ENCODE measurements around the gene UGT1A10.
A peak's percentile ranks its signal among the peaks of the same experiment; 100 is the strongest.
"Not testable (repeated sequence)": the region's sequence is repeated elsewhere in the genome, so short reads cannot be mapped to it uniquely, and the experiment has no call there.

Gene UGT1A10

GRCh38 chr2:233636306-233636705 lies at the start of gene UGT1A10:
UGT1A10 (plus strand) TSS chr2:233636448; CDS start chr2:233636523, 75 bp downstream.
- not testable (repeated sequence) for FAIRE-seq; DNase-seq (ENCODE audit: insufficient read length, low spot score)

- FAIRE-seq (peak; percentile 80), DNase-seq (ENCODE audit: insufficient read length, low spot score) (no peak)
- no peak for TF ChIP-seq CTCF (IDR thresholded peaks at IDR 0.05; ENCODE audit: insufficient read depth, missing control alignments)
Measured at GRCh38 chr2:233588400-233588799, 47.8 kb upstream of the UGT1A10 start.

- FAIRE-seq; DNase-seq (ENCODE audit: insufficient read length, low spot score): not testable (repeated sequence)
Measured at GRCh38 chr2:233592706-233593105, 43.5 kb upstream of the UGT1A10 start.

GRCh38 chr2:233593201-233593600 lies 43.0 kb upstream of the UGT1A10 start:
- TF ChIP-seq CTCF (IDR thresholded peaks at IDR 0.05; ENCODE audit: insufficient read depth, missing control alignments): no peak
- no peak for DNase-seq (ENCODE audit: insufficient read length, low spot score)
- FAIRE-seq: no peak

- no peak for FAIRE-seq
- TF ChIP-seq CTCF (IDR thresholded peaks at IDR 0.05; ENCODE audit: insufficient read depth, missing control alignments): no peak
- no peak for DNase-seq (ENCODE audit: insufficient read length, low spot score)
Measured at GRCh38 chr2:233597522-233597921, 38.7 kb upstream of the UGT1A10 start.

GRCh38 chr2:233598952-233599351 lies 37.3 kb upstream of the UGT1A10 start:
- no peak for DNase-seq (ENCODE audit: insufficient read length, low spot score)
- FAIRE-seq: no peak
- no peak for TF ChIP-seq CTCF (IDR thresholded peaks at IDR 0.05; ENCODE audit: insufficient read depth, missing control alignments)

- FAIRE-seq (no peak), DNase-seq (ENCODE audit: insufficient read length, low spot score) (no peak)
- no peak for TF ChIP-seq CTCF (IDR thresholded peaks at IDR 0.05; ENCODE audit: insufficient read depth, missing control alignments)
Measured at GRCh38 chr2:233600386-233600785, 35.9 kb upstream of the UGT1A10 start.

- TF ChIP-seq CTCF (IDR thresholded peaks at IDR 0.05; ENCODE audit: insufficient read depth, missing control alignments): no peak
- FAIRE-seq (no peak), DNase-seq (ENCODE audit: insufficient read length, low spot score) (no peak)
Measured at GRCh38 chr2:233602076-233602475, 34.2 kb upstream of the UGT1A10 start.
